Measurements from ENCODE around the gene UHRF1. TPM values are rescaled to one million over a fixed set of nuclear protein-coding genes. Genes with fewer than 3 reads are reported as not detected.

The UHRF1 gene
- total and polyA plus RNA-seq, 2 of the 13 experiments (the other 11 are each of a cell fraction or from before 2014, with no cell fraction given) = 6.8 to 78.4 TPM

GRCh38 chr19:4870025-4870700, 39.1 kb upstream of the UHRF1 start (continued):
- TF ChIP-seq ZNF274 (CRISPR knock-in tag; IDR thresholded peaks at IDR 0.05) (0 out of 2 replicates have a peak, but pooled peaks have one; percentile 33), TRIM22 (IDR thresholded peaks at IDR 0.05) (no peak), SMAD1 (CRISPR knock-in tag; IDR thresholded peaks at IDR 0.05; ENCODE audit: borderline replicate concordance, low read depth) (no peak), ARID3A (IDR thresholded peaks at IDR 0.05; ENCODE audit: low read depth, low read length) (0 out of 2 replicates have a peak, but pooled peaks have one; percentile 38), POLR2G (IDR thresholded peaks at IDR 0.05; ENCODE audit: low read depth, low read length) (no peak), RBFOX2 (IDR thresholded peaks at IDR 0.05; ENCODE audit: low read depth, low read length) (no peak), SSRP1 (CRISPR knock-in tag; IDR thresholded peaks at IDR 0.05) (no peak), NR2C2 (CRISPR knock-in tag; IDR thresholded peaks at IDR 0.05; ENCODE audit: borderline replicate concordance) (no peak), ZFYVE20 (CRISPR knock-in tag; IDR thresholded peaks at IDR 0.05; ENCODE audit: borderline replicate concordance, low read depth) (no peak), ATF3 (CRISPR knock-in tag; IDR thresholded peaks at IDR 0.05) (peak; percentile 98), ZNF260 (CRISPR knock-in tag; IDR thresholded peaks at IDR 0.05; ENCODE audit: borderline replicate concordance, low read depth) (no peak), ZFP36L1 (CRISPR knock-in tag; IDR thresholded peaks at IDR 0.05) (no peak), ZNF7 (CRISPR knock-in tag; IDR thresholded peaks at IDR 0.05) (no peak), TEAD3 (CRISPR knock-in tag; optimal IDR thresholded peaks at IDR 0.05; ENCODE audit: borderline replicate concordance) (peak; percentile 84), FOXP4 (CRISPR knock-in tag; IDR thresholded peaks at IDR 0.05) (peak; percentile 71), RBM39 (IDR thresholded peaks at IDR 0.05; ENCODE audit: low read depth, low read length, poor library complexity, severe bottlenecking) (no peak), AHR (CRISPR knock-in tag; IDR thresholded peaks at IDR 0.05) (no peak), BHLHE40 (IDR thresholded peaks at IDR 0.05; ENCODE audit: low read length) (peak; percentile 60; the same call in 1 of the 2 replicates)
- TF ChIP-seq, protein P1, sequence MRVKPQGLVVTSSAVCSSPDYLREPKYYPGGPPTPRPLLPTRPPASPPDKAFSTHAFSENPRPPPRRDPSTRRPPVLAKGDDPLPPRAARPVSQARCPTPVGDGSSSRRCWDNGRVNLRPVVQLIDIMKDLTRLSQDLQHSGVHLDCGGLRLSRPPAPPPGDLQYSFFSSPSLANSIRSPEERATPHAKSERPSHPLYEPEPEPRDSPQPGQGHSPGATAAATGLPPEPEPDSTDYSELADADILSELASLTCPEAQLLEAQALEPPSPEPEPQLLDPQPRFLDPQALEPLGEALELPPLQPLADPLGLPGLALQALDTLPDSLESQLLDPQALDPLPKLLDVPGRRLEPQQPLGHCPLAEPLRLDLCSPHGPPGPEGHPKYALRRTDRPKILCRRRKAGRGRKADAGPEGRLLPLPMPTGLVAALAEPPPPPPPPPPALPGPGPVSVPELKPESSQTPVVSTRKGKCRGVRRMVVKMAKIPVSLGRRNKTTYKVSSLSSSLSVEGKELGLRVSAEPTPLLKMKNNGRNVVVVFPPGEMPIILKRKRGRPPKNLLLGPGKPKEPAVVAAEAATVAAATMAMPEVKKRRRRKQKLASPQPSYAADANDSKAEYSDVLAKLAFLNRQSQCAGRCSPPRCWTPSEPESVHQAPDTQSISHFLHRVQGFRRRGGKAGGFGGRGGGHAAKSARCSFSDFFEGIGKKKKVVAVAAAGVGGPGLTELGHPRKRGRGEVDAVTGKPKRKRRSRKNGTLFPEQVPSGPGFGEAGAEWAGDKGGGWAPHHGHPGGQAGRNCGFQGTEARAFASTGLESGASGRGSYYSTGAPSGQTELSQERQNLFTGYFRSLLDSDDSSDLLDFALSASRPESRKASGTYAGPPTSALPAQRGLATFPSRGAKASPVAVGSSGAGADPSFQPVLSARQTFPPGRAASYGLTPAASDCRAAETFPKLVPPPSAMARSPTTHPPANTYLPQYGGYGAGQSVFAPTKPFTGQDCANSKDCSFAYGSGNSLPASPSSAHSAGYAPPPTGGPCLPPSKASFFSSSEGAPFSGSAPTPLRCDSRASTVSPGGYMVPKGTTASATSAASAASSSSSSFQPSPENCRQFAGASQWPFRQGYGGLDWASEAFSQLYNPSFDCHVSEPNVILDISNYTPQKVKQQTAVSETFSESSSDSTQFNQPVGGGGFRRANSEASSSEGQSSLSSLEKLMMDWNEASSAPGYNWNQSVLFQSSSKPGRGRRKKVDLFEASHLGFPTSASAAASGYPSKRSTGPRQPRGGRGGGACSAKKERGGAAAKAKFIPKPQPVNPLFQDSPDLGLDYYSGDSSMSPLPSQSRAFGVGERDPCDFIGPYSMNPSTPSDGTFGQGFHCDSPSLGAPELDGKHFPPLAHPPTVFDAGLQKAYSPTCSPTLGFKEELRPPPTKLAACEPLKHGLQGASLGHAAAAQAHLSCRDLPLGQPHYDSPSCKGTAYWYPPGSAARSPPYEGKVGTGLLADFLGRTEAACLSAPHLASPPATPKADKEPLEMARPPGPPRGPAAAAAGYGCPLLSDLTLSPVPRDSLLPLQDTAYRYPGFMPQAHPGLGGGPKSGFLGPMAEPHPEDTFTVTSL (CRISPR knock-in tag; IDR thresholded peaks at IDR 0.05; ENCODE audit: borderline replicate concordance) = peak; percentile 79
